HG03457 (cell line): ENCODE measurements around the gene NSUN2.
"Not testable (repeated sequence)": the region's sequence is repeated elsewhere in the genome, so short reads cannot be mapped to it uniquely, and the experiment has no call there.

Source experiments
- ATAC-seq: cut with Tn5 transposase; IDR thresholded peaks from one replicate; pipeline ENCODE4 v1.9.1; 2021; ENCODE audit warnings: moderate number of reproducible peaks; ENCODE audit not compliant: unreplicated experiment

NSUN2 gene

DNA sequence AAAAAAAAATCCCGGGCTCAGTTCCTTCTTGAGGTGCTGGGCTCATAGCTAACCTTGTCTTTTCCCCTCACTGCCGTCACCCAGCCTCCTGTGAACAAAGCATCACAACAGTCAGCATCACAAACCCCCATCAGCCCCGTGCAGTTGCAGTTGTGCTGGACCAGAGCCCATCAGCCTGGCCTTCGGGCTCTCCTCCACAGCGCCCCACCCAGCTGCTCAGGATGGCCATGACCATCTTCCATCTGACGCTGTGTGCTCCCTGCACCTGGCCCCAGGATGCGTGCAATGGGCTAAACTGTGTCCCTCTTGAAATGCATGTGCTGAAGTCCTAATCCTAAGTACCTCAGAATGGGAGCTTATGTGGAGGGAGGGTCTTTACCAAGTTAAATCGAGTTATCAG is 48.1 kb downstream of the NSUN2 start:
- no peak for ATAC-seq

GRCh38 chr5:6584101-6584645 is 48.7 kb downstream of the NSUN2 start:
- ATAC-seq = no peak

DNA sequence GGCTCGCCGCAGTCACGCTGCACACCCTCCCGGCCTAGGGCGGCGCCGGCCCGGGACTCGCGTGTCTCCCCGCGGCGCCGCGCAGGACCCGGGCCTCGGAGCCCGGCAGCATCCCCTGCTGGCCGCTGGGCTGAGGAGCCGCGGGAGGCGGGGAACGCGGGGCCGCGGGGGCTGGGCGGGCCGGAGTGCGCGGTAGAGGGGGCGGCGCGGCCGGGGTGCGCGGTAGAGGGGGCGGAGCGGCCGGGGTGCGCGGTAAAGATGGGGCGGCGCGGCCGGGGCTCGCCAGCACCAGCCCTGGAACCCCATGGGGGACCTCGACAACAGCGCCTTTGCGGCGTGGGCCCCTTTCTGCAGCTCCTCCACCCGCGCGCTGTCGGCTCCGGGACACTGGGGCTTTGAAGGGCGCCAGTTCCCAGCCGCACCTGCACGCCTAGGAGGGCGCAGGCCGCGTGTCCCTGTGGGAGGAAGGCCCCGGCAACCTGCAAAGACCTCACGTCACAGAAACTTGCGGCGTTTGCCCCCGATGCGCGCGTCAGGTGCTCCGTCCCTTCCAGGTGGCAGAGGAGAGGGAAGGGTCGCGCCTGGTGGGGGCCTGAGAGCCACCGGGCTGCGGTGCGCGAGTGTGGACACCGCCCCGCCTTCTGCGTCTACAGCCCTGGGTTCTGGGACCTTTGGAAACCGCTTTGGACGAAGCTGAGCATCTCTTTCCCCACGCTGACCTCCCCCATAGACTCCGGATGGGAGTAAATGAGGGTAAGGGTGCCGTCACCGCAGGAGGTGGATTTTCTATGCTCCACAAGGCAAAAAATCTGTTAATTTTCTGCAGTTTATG is 49.6 kb downstream of the NSUN2 start:
- ATAC-seq = no peak

GRCh38 chr5:6582507-6583048 is 50.3 kb downstream of the NSUN2 start:
- ATAC-seq = no peak

DNA sequence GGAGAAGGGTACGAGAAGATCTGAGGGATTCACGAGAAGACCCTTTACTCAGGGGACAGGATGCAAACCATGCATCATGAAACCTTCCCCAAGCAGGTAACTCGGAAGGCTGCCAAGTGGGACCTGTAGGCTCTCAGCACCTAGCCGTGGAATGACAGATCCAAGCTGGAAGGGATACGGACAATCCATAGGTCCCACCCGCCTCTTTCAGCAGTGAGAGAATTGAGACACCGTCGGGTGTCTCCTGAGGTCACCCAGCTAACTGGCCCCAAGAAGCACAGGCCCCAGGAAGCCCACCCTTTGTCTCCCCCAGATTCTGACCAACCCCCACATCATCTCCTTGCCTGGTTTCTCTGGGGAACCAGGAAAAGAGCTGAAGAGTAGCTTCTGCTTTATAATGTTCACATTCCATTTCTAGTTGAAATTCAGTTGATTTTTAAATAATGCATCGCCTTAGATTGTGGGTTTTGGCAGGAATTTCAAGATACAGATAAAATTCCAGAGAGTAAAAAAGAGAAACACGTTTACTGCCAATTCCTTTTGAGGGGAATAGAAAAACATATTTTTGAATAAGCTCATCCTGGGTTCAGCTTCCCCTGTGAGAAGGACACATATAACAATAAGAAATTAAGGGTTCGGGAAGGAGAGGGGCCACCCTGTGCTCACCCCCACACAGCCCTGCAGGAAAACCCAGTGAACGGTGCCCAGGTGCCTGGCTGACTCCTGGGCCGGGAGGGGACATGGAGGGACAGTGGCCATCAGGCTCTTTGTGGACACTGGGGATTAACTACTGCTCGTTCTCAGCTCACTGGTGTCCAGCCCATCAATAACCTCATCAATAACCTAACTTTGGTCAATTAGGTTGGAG is 51.1 kb downstream of the NSUN2 start:
- ATAC-seq = no peak

- no peak for ATAC-seq
Observed at GRCh38 chr5:6581090-6581489, 51.8 kb downstream of the NSUN2 start.

GRCh38 chr5:6579535-6579934 is 53.3 kb downstream of the NSUN2 start:
- no peak for ATAC-seq

- no peak for ATAC-seq
Observed at GRCh38 chr5:6578676-6579343, 54.0 kb downstream of the NSUN2 start.

GRCh38 chr5:6576861-6577501 is 55.9 kb downstream of the NSUN2 start:
- ATAC-seq = no peak

GRCh38 chr5:6574537-6575245 is 58.2 kb downstream of the NSUN2 start:
- ATAC-seq = no peak

DNA sequence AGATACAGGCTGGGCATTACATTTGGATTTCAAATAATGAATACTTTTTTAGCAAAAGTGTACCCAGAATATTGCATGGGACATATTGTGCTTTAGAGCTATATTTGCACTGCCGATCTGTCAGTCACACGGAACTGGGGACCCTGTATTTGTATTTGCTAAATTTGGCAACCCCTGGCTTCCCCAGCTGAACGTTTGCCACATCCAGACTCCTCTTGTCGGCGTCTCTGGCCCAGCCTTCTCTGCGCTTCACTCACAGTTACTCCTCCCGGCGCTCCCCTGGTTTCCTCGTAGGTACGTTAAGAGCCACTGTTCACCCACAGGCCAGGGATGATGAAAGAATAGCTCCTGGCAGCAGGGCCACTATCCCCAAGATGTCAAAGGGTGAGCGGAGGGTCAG is 58.7 kb downstream of the NSUN2 start:
- no peak for ATAC-seq

DNA sequence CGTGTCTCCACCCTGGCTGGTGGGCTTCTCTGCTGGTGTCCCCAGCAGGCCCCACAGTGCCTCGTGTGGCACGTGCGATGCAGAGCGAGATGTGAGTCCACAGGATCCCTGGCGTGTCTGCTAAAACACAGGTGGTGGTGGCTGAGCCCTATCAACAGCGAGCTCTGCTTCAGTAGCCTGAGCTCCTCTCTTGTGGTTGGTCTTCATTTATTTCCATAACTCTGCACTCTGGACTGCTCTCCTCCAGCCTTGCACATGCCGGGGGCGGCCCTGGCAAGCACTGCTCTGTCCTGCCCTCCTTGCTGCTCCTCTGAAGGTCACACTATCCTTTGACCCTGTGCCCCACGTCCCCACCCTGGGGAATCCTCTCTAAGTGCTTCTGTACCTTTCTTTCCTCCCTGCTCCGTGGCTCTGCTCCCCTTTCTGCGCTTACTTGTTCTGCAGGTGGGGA is 59.2 kb downstream of the NSUN2 start:
- ATAC-seq = no peak

GRCh38 chr5:6572825-6573380 is 59.9 kb downstream of the NSUN2 start:
- ATAC-seq = no peak

DNA sequence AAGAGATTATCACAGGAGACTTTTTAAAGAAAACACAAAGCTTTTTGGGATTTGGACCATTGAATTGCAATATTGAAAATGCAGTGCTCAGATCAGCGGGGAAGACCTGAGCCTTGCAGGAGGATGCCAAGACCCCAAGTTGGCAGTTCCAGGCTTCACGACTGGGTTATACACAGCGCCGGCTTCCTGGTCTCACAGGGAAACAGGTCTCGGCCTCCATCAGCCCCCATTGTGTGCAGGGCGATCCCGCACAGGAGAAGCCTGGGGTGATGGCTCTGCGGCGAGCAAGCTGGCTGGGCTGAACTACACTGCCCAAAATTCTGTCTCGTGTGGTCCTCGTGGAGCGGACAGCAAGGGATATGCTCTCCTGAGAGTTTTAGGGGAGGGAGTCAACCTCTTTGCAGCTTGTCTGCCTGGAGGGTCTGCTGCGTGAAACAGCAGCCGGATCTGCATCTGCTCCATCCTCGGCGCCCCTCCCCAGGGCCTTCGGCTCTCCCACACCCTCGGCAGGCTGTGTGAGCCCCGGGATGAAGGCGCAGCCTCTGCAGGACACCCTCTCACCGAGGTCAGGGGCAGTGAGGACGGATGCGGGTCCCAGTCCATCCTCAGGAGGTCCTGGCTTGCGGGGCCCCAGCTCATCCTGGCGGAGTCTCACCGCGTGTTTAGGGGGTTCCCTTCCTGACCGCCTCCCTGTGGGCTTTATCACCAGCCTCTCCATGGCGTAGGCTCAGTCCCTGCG is 60.6 kb downstream of the NSUN2 start:
- ATAC-seq = no peak

DNA sequence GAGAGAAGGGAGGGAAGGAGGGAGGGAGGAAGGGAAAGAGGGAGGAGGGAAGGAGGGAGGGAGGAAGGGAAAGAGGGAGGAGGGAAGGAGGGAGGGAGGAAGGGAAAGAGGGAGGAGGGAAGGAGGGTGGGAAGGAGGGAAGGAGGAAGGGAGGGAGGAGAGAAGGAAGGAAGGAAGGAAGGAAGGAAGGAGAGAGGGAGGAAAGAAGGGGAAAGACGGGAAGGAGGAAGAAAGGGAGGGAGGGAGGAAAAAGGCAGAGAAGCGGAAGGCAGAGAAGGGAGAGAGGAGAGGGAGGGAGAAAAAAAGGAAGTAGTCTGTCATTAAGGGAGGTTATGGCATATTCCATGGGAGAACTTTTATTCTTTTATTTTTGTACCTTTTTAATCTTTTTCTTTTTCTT is 61.2 kb downstream of the NSUN2 start:
- not testable (repeated sequence) for ATAC-seq

DNA sequence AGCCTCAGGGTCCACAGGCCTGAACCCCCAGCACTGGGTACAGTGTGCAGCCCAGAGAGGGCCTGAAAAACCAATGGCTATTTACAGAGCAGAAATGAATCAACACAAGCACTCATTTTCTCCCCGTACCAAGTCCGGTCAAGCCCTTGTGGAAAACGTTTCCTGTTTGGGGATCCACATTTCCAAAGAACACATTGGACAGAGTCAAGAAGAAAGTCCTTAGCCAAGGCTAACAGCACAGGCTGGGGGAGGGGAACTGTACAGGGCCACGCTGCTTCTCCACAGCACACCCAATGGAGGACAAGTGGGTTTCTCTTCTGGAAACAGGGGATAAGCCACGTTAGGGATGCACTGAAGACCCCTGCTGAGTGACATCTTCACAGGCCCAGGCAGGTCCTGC is 62.3 kb downstream of the NSUN2 start:
- ATAC-seq = no peak

GRCh38 chr5:6568889-6569288 is 64.0 kb downstream of the NSUN2 start:
- ATAC-seq = no peak

DNA sequence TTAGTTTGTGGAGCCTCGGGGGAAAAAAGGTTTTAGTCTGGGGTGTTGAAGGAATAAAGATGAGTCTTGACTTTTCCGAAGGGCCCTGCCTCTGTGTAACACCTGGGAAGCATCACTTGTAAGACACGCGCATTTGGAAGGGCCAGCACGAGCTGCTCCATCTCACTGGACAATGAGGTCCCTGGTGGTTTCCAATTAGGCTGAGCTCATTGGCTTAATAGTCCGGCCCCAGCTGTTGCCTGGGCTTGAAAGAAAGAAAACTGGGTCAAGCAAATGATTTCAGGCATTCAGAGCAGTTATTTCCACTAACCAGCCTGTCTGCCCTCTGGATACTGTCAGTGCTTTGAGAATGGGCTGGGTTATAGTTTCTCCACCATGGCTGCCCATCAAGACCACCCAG is 64.5 kb downstream of the NSUN2 start:
- no peak for ATAC-seq

- ATAC-seq = no peak
Observed at GRCh38 chr5:6567835-6568234, 65.0 kb downstream of the NSUN2 start.
